K562 (cell line): ENCODE measurements around the gene EFEMP2. TPM values are rescaled to one million over a fixed set of nuclear protein-coding genes. Genes with fewer than 3 reads are reported as not detected.

ENCODE experiments used
- ATAC-seq: fragments of 200-7000 bp; cut with Tn5 transposase; 3 replicates; pipeline ENCODE4 v1.9.1; 2020; ENCODE audit warnings: moderate library complexity
- BruUV-seq: library from RNA; stranded (reverse); fragments of 400-500 nt; replicated peaks from 2 replicates; lab custom pipeline; 2021; lab: Mats Ljungman, UMichigan
- CTCF ChIA-PET: fragments of 300-600 bp; formaldehyde crosslinking; extraction: SDS; loops from one replicate; lab custom pipeline; 2021; ENCODE audit warnings: low intra/inter-chr PET ratio; lab: Yijun Ruan, JAX
- POLR2A ChIA-PET: fragments of 300-600, 350-650 bp; sonication (Branson Sonifier 250); formaldehyde crosslinking; extraction: SDS; loops from one replicate; lab custom pipeline; 2021; ENCODE audit warnings: antibody characterized with exemption, inconsistent platforms; lab: Yijun Ruan, JAX
- DNase-seq, 4 experiments: peaks; one replicate each; pipeline versions ENCODE4 v3.0.0 to v3.0.0-alpha.2; 2011 to 2018; ENCODE audit warnings: low spot score in 3 of 4, mixed read lengths in 3 of 4; ENCODE audit errors: extremely low read depth in 1 of 4
- FAIRE-seq: peaks from 2 replicates; lab custom pipeline; 2011; peaks lifted over from hg19 to GRCh38; lab: Jason Lieb, UNC
- H2AFZ ChIP-seq: 2 replicates; pipeline ENCODE4 v1.6.0; 2011; ENCODE audit warnings: low read depth, low read length, control low read depth, inconsistent platforms
- H3K27ac ChIP-seq: fragments of 200-600 bp; 3 replicates; pipeline ENCODE4 v1.8.0; 2011; ENCODE audit warnings: low read depth, mild to moderate bottlenecking, control low read depth, inconsistent platforms, low read length, moderate library complexity, mixed read lengths; ENCODE audit errors: extremely low read depth
- H3K27me3 ChIP-seq, 2 experiments: fragments of 300-600 bp in 1 of 2; 2 replicates in 1 of 2; 3 replicates in 1 of 2; pipeline versions ENCODE4 v1.6.0 to v1.8.0; 2011; ENCODE audit warnings: inconsistent platforms in 2 of 2, low read length in 2 of 2, mild to moderate bottlenecking in 1 of 2, mixed read lengths in 1 of 2, moderate library complexity in 1 of 2; ENCODE audit not compliant: control insufficient read depth in 2 of 2, insufficient read depth in 2 of 2
- H3K36me3 ChIP-seq: fragments of 300-600 bp; 3 replicates; pipeline ENCODE4 v1.8.0; 2011; ENCODE audit warnings: mild to moderate bottlenecking, low read length, inconsistent platforms; ENCODE audit not compliant: control insufficient read depth, insufficient read depth
- H3K4me1 ChIP-seq, 2 experiments: fragments of 200-600 bp in 1 of 2; replicated peaks in 1 of 2; 2 replicates in 1 of 2; 3 replicates in 1 of 2; pipeline versions ENCODE4 v1.5.1 to v1.8.0; 2011; ENCODE audit warnings: inconsistent platforms in 2 of 2, low read length in 2 of 2, mild to moderate bottlenecking in 1 of 2, mixed read lengths in 1 of 2, moderate library complexity in 1 of 2; ENCODE audit not compliant: control insufficient read depth in 2 of 2, insufficient read depth in 2 of 2
- H3K4me2 ChIP-seq: 2 replicates; pipeline ENCODE4 v1.6.1; 2011; ENCODE audit warnings: low read length, control low read depth, inconsistent platforms, mixed read lengths; ENCODE audit not compliant: insufficient read depth
- H3K4me3 ChIP-seq: fragments of 200-600 bp; sonication (generic), shearing (Covaris generic); 2 replicates; pipeline ENCODE4 v1.5.1; 2016; ENCODE audit warnings: control low read depth, inconsistent platforms
- H3K79me2 ChIP-seq: fragments of 200-600 bp; 3 replicates; pipeline ENCODE4 v1.8.0; 2011; ENCODE audit warnings: low read length, inconsistent platforms; ENCODE audit not compliant: control insufficient read depth, insufficient read depth
- H3K9ac ChIP-seq, 2 experiments: 2 replicates each; pipeline versions ENCODE4 v1.6.0 to v1.6.1; 2011; ENCODE audit warnings: low read depth in 2 of 2, low read length in 2 of 2, control low read depth in 1 of 2, inconsistent platforms in 1 of 2, mild to moderate bottlenecking in 1 of 2, mixed read lengths in 1 of 2; ENCODE audit not compliant: insufficient read depth in 1 of 2
- H3K9me1 ChIP-seq: one replicate; pipeline ENCODE4 v1.6.0; 2011; ENCODE audit warnings: inconsistent platforms, mild to moderate bottlenecking, low read length, moderate library complexity; ENCODE audit not compliant: control insufficient read depth, insufficient read depth
- H3K9me3 ChIP-seq: replicated peaks from 2 replicates; pipeline ENCODE4 v1.5.1; 2011; ENCODE audit warnings: low read depth, low read length, inconsistent platforms; ENCODE audit not compliant: control insufficient read depth, insufficient read depth
- H4K20me1 ChIP-seq: replicated peaks from 2 replicates; pipeline ENCODE4 v1.6.1; 2011; ENCODE audit warnings: low read length, inconsistent platforms, mixed read lengths; ENCODE audit not compliant: control insufficient read depth, insufficient read depth
- CBFA2T3 ChIP-seq: fragments of 450-650 bp; IDR thresholded peaks from 2 replicates; pipeline ENCODE4 v1.6.1; 2017
- DNMT1 ChIP-seq: fragments of 450-650 bp; IDR thresholded peaks from 2 replicates; pipeline ENCODE4 v1.6.1; 2016; ENCODE audit warnings: antibody characterized with exemption, mild to moderate bottlenecking
- E2F3 ChIP-seq: fragments of 250-450 bp; sonication (Bioruptor Pico); IDR thresholded peaks from 2 replicates; pipeline ENCODE4 v1.4.0; 2020; ENCODE audit warnings: mild to moderate bottlenecking
- IRF2 ChIP-seq: sonication (generic); formaldehyde crosslinking; IDR thresholded peaks from 2 replicates; pipeline ENCODE4 v1.8.1; 2022; ENCODE audit warnings: mild to moderate bottlenecking, missing genetic modification reagents
- MLLT1 ChIP-seq, 2 experiments: fragments of 450-650 bp; IDR thresholded peaks; 2 replicates each; pipeline ENCODE4 v1.6.1; 2016
- NCOA6 ChIP-seq: fragments of 450-650 bp; IDR thresholded peaks from 2 replicates; pipeline ENCODE4 v1.6.1; 2017; ENCODE audit warnings: mild to moderate bottlenecking
- NRF1 ChIP-seq, 2 experiments: fragments of 450-650 bp; IDR thresholded peaks in 1 of 2; conservative IDR thresholded peaks in 1 of 2; 2 replicates each; pipeline ENCODE4 v1.6.1; 2014; ENCODE audit warnings: mild to moderate bottlenecking in 2 of 2
- POLR2H ChIP-seq: IDR thresholded peaks from 2 replicates; pipeline ENCODE4 v1.6.1; 2016; ENCODE audit warnings: missing genetic modification characterization, low read depth, mild to moderate bottlenecking, control low read depth, missing compliant biosample characterization, moderate library complexity
- ZBED1 ChIP-seq: IDR thresholded peaks from 2 replicates; pipeline ENCODE4 v1.6.1; 2014
- ZBTB26 ChIP-seq: fragments of 450-650 bp; formaldehyde crosslinking; IDR thresholded peaks from 2 replicates; pipeline ENCODE4 v1.4.0; 2022; ENCODE audit warnings: missing genetic modification characterization
- ZNF354B ChIP-seq: fragments of 250-450 bp; sonication (Bioruptor Pico); IDR thresholded peaks from 2 replicates; pipeline ENCODE4 v1.4.0; 2020
- ZNF41 ChIP-seq: fragments of 250-450 bp; sonication (Bioruptor Pico); conservative IDR thresholded peaks from 2 replicates; pipeline ENCODE4 v1.4.0; 2020; ENCODE audit warnings: mild to moderate bottlenecking
- ZNF609 ChIP-seq: sonication (generic); formaldehyde crosslinking; IDR thresholded peaks from 2 replicates; pipeline ENCODE4 v1.8.1; 2023; ENCODE audit warnings: missing genetic modification reagents, mild to moderate bottlenecking, borderline replicate concordance
- ZNF695 ChIP-seq: fragments of 450-650 bp; formaldehyde crosslinking; IDR thresholded peaks from 2 replicates; pipeline ENCODE4 v1.4.0; 2020; ENCODE audit warnings: mild to moderate bottlenecking, moderate library complexity
- ZNF778 ChIP-seq: fragments of 450-650 bp; formaldehyde crosslinking; IDR thresholded peaks from 2 replicates; pipeline ENCODE4 v1.4.0; 2020; ENCODE audit warnings: mild to moderate bottlenecking, moderate library complexity
- ZSCAN29 ChIP-seq: fragments of 450-650 bp; IDR thresholded peaks from 2 replicates; pipeline ENCODE4 v1.6.1; 2017
- WGBS: fragments of 100-300 bp; shearing (Covaris generic); methylation state at CpG from one replicate; pipeline ENCODE4 v1.1.6; 2016; ENCODE audit warnings: low coverage, mixed read lengths; ENCODE audit not compliant: insufficient coverage; ENCODE audit errors: missing lambda C conversion rate; 5-methylcytosine and 5-hydroxymethylcytosine counted together
- in situ Hi-C: fragments of 300-500 bp; cut with MboI; formaldehyde crosslinking; loops from 4 replicates; pipeline ENCODE4 v1.15.0; 2018; ENCODE audit warnings: inconsistent platforms, mixed read lengths
- intact Hi-C: fragments of 100-400 bp; cut with micrococcal nuclease; formaldehyde crosslinking; loops from 2 replicates; pipeline ENCODE4 v1.14.2; 2022
- polyA plus RNA-seq, 8 experiments: library from polyadenylated mRNA; depleted of rRNA in 4 of 8; stranded (reverse) in 5 of 8; unstranded in 3 of 8; fragments of >200 nt; fragmentation: Nextera tagmentation in 2 of 8; fragmentation: Illumina TruSeq in 1 of 8; extraction: Ambion mirVana in 2 of 8; extraction: Trizol in 1 of 8; gene quantifications; 2 replicates each; pipeline versions ENCODE4 v1.2.1 to v1.2.3, GENCODE V29; 2011 to 2014; ENCODE audit warnings: inconsistent platforms in 1 of 8, missing spikeins in 1 of 8
- total RNA-seq, 7 experiments: library from RNA; depleted of rRNA in 6 of 7; stranded (reverse); fragments of >200 nt in 6 of 7; fragmentation: Illumina TruSeq in 2 of 7; extraction: Trizol in 2 of 7; gene quantifications; 2 replicates each; pipeline versions ENCODE4 v1.2.1 to v1.2.3, GENCODE V29; 2011 to 2021; ENCODE audit warnings: low replicate concordance in 1 of 7

EFEMP2 gene
- total and polyA plus RNA-seq, 9 of the 15 experiments (the other 6 are each of a cell fraction or from before 2014, with no cell fraction given) = 0.07 to 2.9 (median 0.69) TPM; not detected in 1

- H3K9me1 ChIP-seq = peaks cover 11% of the 10 kb centered on the region
- H3K9me3 ChIP-seq = no peaks in the 10 kb centered on the region
- intact Hi-C loops = loop anchor here (5.0 kb wide), 1 partner anchor 44 kb away; the partner anchor contains the start of gene FOSL1
- FAIRE-seq (peak; percentile 91), DNase-seq (peak; percentile 85 to 98 (median 88)), ATAC-seq (peak; percentile 78)
- peak within 1 kb of the TSS; percentile 95 for H3K4me2 ChIP-seq
- peak within 1 kb of the TSS; percentile 95 for H3K4me3 ChIP-seq
- H3K36me3 ChIP-seq = peaks cover 57% of the 10 kb centered on the region
- H3K27me3 ChIP-seq = no peaks in the 10 kb centered on the region; a peak in 1 of 5 replicates
- ChIA-PET POLR2A (interaction anchor here (0.6 to 5.6 kb wide), 33 partner anchors 8 to 790 kb away, joined by 3 to 151 read pairs (median 4); partner anchors contain the start of genes AP5B1, CCDC85B, FIBP and FOSL1), CTCF (interaction anchor here (1.1 kb wide), 1 partner anchor 41 kb away, joined by 4 read pairs; no protein-coding TSS in a partner anchor)
- H3K4me1 ChIP-seq = peaks cover 14 to 64% of the 10 kb centered on the region in 2 experiments
- in situ Hi-C loops = no loop called here
- WGBS = under 1% methylated on average over 43 of the region's 92 CpGs
- H2AFZ ChIP-seq = peak within 1 kb of the TSS; percentile 73
- peaks cover 71% of the 10 kb centered on the region for H3K79me2 ChIP-seq
- H4K20me1 ChIP-seq = peaks cover 22% of the 10 kb centered on the region
- no TSS peak for BruUV-seq
- peak within 1 kb of the TSS; percentile 96 for H3K27ac ChIP-seq
- peak within 1 kb of the TSS; percentile 99 to 100 for H3K9ac ChIP-seq
- TF ChIP-seq ZNF778 = no peak
- TF ChIP-seq MLLT1 (IDR thresholded peaks at IDR 0.05) = no peak; a peak in 1 of 4 replicates
- TF ChIP-seq ZBED1 = no peak
- no peak for TF ChIP-seq ZNF695 (CRISPR knock-in tag)
- TF ChIP-seq E2F3 (CRISPR knock-in tag) = peak; percentile 66
- no peak for TF ChIP-seq ZBTB26 (CRISPR knock-in tag)
- no peak for TF ChIP-seq ZNF41 (CRISPR knock-in tag)
- 0 out of 2 replicates have a peak, but pooled peaks have one; percentile 54 for TF ChIP-seq ZNF609
- no peak for TF ChIP-seq NCOA6
- TF ChIP-seq ZSCAN29 = no peak
- no peak for TF ChIP-seq ZNF354B (CRISPR knock-in tag)
- TF ChIP-seq IRF2 = no peak
- TF ChIP-seq NRF1 (conservative IDR thresholded peaks at IDR 0.05 in 1 of 2, IDR thresholded peaks at IDR 0.05 in 1 of 2) = peak; percentile 89 to 90
- TF ChIP-seq CBFA2T3 = no peak
- no peak for TF ChIP-seq DNMT1
- peak; percentile 97 for TF ChIP-seq POLR2H (tag)
Observed at GRCh38 chr11:65857853-65858680, 14.5 kb downstream of the EFEMP2 start, which contains the start of gene CFL1. TSS of gene CFL1 (minus strand) at chr11:65858180. CDS start at chr11:65858099, 81 bp downstream.
